KMS-11 (cell line): Measurements from ENCODE around the gene SRBD1.

Experiments
- H2AFZ ChIP-seq: fragments of 200-600 bp; sonication (generic); 2 replicates; pipeline ENCODE4 v1.6.1; 2016; ENCODE audit warnings: antibody characterized with exemption, mixed run types, low read depth
- H3K27ac ChIP-seq: fragments of 200-600 bp; sonication (generic); 2 replicates; pipeline ENCODE4 v1.6.1; 2016; ENCODE audit warnings: mild to moderate bottlenecking, mixed run types
- H3K27me3 ChIP-seq: fragments of 200-600 bp; sonication (generic); 2 replicates; pipeline ENCODE4 v1.6.1; 2017; ENCODE audit warnings: mild to moderate bottlenecking, low read depth, mixed run types, moderate library complexity; ENCODE audit not compliant: insufficient read depth
- H3K36me3 ChIP-seq: fragments of 200-600 bp; sonication (generic); 2 replicates; pipeline ENCODE4 v1.6.1; 2017; ENCODE audit warnings: mild to moderate bottlenecking, mixed run types; ENCODE audit not compliant: insufficient read depth
- H3K4me1 ChIP-seq: fragments of 200-600 bp; sonication (generic); 2 replicates; pipeline ENCODE4 v1.6.1; 2016; ENCODE audit warnings: mild to moderate bottlenecking, low read depth, mixed run types; ENCODE audit not compliant: poor library complexity, severe bottlenecking
- H3K4me2 ChIP-seq: fragments of 200-600 bp; sonication (generic); 2 replicates; pipeline ENCODE4 v1.7.0; 2016; ENCODE audit warnings: mild to moderate bottlenecking, mixed run types
- H3K4me3 ChIP-seq: fragments of 200-600 bp; sonication (generic); IDR thresholded peaks from 2 replicates; pipeline ENCODE4 v1.6.1; 2017; ENCODE audit warnings: low read depth, low read length, mixed read lengths; ENCODE audit not compliant: insufficient read depth
- H3K79me2 ChIP-seq: fragments of 200-600 bp; sonication (generic); 2 replicates; pipeline ENCODE4 v1.6.1; 2016; ENCODE audit warnings: low read depth, mixed run types; ENCODE audit not compliant: insufficient read depth
- H3K9ac ChIP-seq: fragments of 200-600 bp; sonication (generic); 2 replicates; pipeline ENCODE4 v1.6.1; 2016; ENCODE audit warnings: mild to moderate bottlenecking, mixed run types
- H4K20me1 ChIP-seq: fragments of 200-600 bp; sonication (generic); 2 replicates; pipeline ENCODE4 v1.6.1; 2016; ENCODE audit warnings: mild to moderate bottlenecking, mixed run types; ENCODE audit not compliant: insufficient read depth
- TF ChIP-seq, protein P1 (sequence below): fragments of 200-600 bp; sonication (generic); conservative IDR thresholded peaks from 2 replicates; pipeline ENCODE4 v1.6.1; 2017; ENCODE audit warnings: low read depth, mild to moderate bottlenecking, antibody characterized with exemption, low read length, moderate library complexity, mixed read lengths

Gene SRBD1

DNA sequence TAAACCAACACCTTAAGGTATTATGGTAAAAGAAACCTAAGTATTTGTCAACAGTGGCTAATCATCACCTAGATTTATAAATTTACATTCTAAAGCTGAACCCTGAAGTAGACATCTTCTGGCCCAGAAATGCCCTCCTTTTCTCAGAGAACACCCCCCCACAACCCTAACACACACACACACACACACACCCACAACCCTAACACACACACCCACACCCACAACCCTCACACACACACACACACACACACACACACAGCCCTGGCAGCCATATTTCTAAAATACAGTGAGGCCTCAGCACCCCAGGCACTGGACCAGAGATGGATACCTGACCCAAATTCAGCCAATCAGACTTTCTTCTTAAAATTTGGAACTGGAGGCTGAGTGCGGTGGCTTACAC is 14.3 kb downstream of the SRBD1 start:
- Histone ChIP-seq H2AFZ (no peak overlapping the region), H3K36me3 (peaks cover 7% of the 10 kb centered on the region; the same call in 1 of the 2 replicates), H3K27ac (no peak overlapping the region), H3K27me3 (no peaks in the 10 kb centered on the region), H3K4me3 (no peak overlapping the region), H3K4me2 (no peak overlapping the region), H3K79me2 (0 out of 2 replicates have a peak, but pooled peaks cover 4% of the 10 kb centered on the region), H3K9ac (no peak overlapping the region), H3K4me1 (no peaks in the 10 kb centered on the region), H4K20me1 (no peaks in the 10 kb centered on the region)
- TF ChIP-seq, protein P1, sequence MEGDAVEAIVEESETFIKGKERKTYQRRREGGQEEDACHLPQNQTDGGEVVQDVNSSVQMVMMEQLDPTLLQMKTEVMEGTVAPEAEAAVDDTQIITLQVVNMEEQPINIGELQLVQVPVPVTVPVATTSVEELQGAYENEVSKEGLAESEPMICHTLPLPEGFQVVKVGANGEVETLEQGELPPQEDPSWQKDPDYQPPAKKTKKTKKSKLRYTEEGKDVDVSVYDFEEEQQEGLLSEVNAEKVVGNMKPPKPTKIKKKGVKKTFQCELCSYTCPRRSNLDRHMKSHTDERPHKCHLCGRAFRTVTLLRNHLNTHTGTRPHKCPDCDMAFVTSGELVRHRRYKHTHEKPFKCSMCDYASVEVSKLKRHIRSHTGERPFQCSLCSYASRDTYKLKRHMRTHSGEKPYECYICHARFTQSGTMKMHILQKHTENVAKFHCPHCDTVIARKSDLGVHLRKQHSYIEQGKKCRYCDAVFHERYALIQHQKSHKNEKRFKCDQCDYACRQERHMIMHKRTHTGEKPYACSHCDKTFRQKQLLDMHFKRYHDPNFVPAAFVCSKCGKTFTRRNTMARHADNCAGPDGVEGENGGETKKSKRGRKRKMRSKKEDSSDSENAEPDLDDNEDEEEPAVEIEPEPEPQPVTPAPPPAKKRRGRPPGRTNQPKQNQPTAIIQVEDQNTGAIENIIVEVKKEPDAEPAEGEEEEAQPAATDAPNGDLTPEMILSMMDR: no peak

DNA sequence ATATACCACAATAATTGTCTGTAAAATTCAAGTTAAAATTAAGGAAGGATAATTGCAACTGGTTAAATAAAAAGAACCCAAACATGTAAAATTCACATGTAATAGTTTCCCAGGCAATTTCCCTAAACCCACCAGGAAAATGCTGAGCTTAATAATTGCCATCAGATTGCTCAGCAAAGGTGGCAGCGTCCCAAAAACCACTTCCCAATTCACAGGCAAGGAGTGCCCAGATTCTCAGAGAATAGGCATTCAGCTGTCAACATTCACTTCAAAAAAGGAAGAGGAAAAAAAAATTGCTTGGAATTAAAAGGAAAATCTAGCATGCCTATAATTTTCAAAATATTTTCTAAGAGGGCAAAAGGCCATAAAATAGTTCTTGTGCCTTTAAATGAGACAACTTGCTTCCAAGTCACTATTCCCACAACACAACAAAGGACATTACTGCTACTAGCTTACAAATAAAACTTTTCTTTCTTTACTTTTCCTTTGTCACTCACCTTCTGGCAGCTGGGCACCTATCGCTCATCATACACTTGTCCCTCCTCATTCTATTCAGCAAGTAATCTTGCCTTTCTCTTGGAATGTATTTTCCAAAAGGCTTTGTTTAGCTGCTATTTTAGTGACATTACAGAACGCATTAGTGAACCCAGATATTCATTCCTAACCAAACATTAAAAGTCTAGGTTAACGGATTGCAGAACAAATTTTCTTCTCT is 15.2 kb downstream of the SRBD1 start:
- Histone ChIP-seq H3K4me2 (no peak overlapping the region), H3K36me3 (peaks cover 7% of the 10 kb centered on the region; the same call in 1 of the 2 replicates), H3K79me2 (0 out of 2 replicates have a peak, but pooled peaks cover 4% of the 10 kb centered on the region), H3K4me1 (peaks cover 5% of the 10 kb centered on the region), H3K9ac (no peak overlapping the region), H3K4me3 (no peak overlapping the region), H2AFZ (no peak overlapping the region), H3K27me3 (no peaks in the 10 kb centered on the region), H4K20me1 (no peaks in the 10 kb centered on the region), H3K27ac (no peak overlapping the region)
- TF ChIP-seq, protein P1: no peak

DNA sequence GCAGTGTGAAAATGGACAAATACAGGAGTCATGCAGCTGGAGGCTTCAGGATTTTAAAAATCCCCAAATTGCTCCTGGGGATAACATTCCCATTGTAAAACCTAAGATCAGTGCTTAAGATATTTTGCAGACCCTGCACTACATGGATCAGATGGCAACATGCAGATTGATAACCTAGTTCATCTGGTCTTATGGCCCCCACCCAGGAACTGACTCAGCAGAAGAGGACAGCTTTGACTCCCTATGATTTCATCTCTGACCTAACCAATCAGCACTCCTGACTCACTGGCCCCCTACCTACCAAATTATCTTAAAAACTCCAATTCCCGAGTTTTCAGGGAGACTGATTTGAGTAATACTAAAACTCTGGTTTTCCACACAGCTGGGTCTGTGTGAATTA is 20.0 kb downstream of the SRBD1 start:
- Histone ChIP-seq H3K27me3 (no peaks in the 10 kb centered on the region), H2AFZ (no peak overlapping the region), H3K27ac (no peak overlapping the region), H3K4me1 (peaks cover 16% of the 10 kb centered on the region), H4K20me1 (no peaks in the 10 kb centered on the region), H3K4me2 (no peak overlapping the region), H3K79me2 (0 out of 2 replicates have a peak, but pooled peaks cover under 1% of the 10 kb centered on the region), H3K9ac (no peak overlapping the region), H3K36me3 (no peaks in the 10 kb centered on the region), H3K4me3 (no peak overlapping the region)
- TF ChIP-seq, protein P1: no peak

DNA sequence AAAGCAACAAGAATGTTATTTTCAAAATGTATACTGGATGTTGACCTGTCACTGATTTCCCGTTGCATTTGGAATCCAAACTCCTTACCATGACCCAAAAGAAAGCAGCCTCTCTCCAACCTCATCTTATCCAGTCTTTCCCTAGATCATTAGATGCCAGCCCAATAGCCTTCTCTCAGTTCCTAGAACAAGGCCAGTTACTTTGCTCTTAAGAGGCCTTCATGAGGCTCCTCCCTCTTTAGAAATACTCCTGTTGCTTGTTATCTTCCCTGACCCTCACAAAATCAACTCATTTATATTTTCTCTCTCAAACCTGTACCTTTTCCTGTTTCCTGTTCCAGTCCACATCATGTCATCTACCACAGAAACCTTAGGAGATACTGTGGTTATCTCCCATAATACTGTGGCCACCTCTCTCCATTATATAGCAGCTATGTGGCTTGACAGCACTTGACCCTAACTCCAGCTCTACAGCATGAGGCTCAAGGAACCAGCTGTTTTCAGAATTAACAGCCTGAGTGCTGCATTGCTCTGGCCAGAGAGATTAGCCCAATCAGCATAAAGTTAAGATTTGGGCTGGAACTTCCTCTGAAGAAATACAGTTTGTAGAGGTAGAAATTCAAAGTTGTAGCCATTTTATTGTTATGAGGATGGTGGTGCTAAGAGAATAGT is 22.8 kb downstream of the SRBD1 start:
- Histone ChIP-seq H3K9ac (no peak overlapping the region), H3K4me2 (no peak overlapping the region), H3K36me3 (no peaks in the 10 kb centered on the region), H3K4me1 (peaks cover 21% of the 10 kb centered on the region), H2AFZ (no peak overlapping the region), H4K20me1 (no peaks in the 10 kb centered on the region), H3K27me3 (no peaks in the 10 kb centered on the region), H3K79me2 (no peaks in the 10 kb centered on the region), H3K4me3 (no peak overlapping the region), H3K27ac (no peak overlapping the region)
- TF ChIP-seq, protein P1: no peak
